Upper lobe of right lung (tissue), 1 donor: Measurements from ENCODE around the gene ADCY3. TPM values are rescaled to one million over a fixed set of nuclear protein-coding genes. Genes with fewer than 3 reads are reported as not detected.

Experiments used
- ATAC-seq: fragments of 200-7000 bp; cut with Tn5 transposase; one replicate; pipeline ENCODE4 v1.9.1; 2020; ENCODE audit warnings: mild to moderate bottlenecking, moderate library complexity
- DNase-seq: peaks from one replicate; pipeline ENCODE4 v3.0.0-alpha.2; 2020
- H3K27ac ChIP-seq: fragments of 200-600 bp; one replicate; pipeline ENCODE4 v1.8.0; 2022
- H3K27me3 ChIP-seq: fragments of 200-600 bp; one replicate; pipeline ENCODE4 v1.8.0; 2022; ENCODE audit warnings: mild to moderate bottlenecking
- H3K36me3 ChIP-seq: fragments of 200-600 bp; one replicate; pipeline ENCODE4 v1.8.0; 2022
- H3K4me1 ChIP-seq: fragments of 200-600 bp; one replicate; pipeline ENCODE4 v1.8.0; 2022
- H3K4me3 ChIP-seq: fragments of 200-600 bp; one replicate; pipeline ENCODE4 v1.8.0; 2022; ENCODE audit warnings: mild to moderate bottlenecking
- H3K9me3 ChIP-seq: fragments of 200-600 bp; one replicate; pipeline ENCODE4 v1.8.0; 2022
- intact Hi-C: fragments of 100-400 bp; cut with DNase I; formaldehyde crosslinking; loops from one replicate; pipeline ENCODE4 v1.11.0; 2022
- total RNA-seq: library from RNA; stranded (reverse); fragmentation: NEBNext Ultra II Directional; extraction: Animal tissue kit (Norgen Biotek cat#: 25700); gene quantifications from one replicate; pipeline ENCODE4 v1.2.1, GENCODE V29; 2021
- TF ChIP-seq, protein P1 (sequence below): fragments of 200-600 bp; IDR thresholded peaks from one replicate; pipeline ENCODE4 v1.8.0; 2022; ENCODE audit warnings: antibody characterized with exemption
- donor health status: DM: no; HTN: yes; CAD: no; lungs with severe emphysema.

ADCY3 gene
- total RNA-seq, 1 donor from 2014 or later: 37.0 TPM

DNA sequence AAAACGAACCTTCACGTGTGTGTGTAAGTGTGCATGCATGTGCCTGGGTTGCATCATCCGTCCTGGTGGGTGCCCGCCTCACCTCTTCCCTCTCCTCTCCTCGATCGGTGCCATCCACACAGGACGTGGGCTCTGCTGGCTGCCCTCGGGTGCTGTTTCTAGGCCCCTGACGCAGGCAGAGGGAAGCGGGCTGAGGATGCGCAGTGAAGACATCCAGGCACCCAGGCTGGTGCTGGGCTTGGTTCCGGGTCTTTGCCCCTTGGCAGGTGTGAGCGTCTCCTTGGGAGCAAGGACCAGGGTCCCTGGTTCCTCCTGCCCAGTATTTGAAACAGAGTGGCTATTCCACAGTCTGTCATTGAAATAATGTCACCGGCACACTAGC, 6.2 kb upstream of the ADCY3 start:
- Histone ChIP-seq H3K36me3 (no peaks in the 10 kb centered on the region), H3K27me3 (no peaks in the 10 kb centered on the region), H3K4me1 (peaks cover 13% of the 10 kb centered on the region), H3K9me3 (no peaks in the 10 kb centered on the region), H3K27ac (no peak overlapping the region), H3K4me3 (peak overlapping the region; percentile 25)
- intact Hi-C loops: no loop called here
- TF ChIP-seq, protein P1, sequence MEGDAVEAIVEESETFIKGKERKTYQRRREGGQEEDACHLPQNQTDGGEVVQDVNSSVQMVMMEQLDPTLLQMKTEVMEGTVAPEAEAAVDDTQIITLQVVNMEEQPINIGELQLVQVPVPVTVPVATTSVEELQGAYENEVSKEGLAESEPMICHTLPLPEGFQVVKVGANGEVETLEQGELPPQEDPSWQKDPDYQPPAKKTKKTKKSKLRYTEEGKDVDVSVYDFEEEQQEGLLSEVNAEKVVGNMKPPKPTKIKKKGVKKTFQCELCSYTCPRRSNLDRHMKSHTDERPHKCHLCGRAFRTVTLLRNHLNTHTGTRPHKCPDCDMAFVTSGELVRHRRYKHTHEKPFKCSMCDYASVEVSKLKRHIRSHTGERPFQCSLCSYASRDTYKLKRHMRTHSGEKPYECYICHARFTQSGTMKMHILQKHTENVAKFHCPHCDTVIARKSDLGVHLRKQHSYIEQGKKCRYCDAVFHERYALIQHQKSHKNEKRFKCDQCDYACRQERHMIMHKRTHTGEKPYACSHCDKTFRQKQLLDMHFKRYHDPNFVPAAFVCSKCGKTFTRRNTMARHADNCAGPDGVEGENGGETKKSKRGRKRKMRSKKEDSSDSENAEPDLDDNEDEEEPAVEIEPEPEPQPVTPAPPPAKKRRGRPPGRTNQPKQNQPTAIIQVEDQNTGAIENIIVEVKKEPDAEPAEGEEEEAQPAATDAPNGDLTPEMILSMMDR: no peak
- no peak for ATAC-seq
- no peak for DNase-seq

DNA sequence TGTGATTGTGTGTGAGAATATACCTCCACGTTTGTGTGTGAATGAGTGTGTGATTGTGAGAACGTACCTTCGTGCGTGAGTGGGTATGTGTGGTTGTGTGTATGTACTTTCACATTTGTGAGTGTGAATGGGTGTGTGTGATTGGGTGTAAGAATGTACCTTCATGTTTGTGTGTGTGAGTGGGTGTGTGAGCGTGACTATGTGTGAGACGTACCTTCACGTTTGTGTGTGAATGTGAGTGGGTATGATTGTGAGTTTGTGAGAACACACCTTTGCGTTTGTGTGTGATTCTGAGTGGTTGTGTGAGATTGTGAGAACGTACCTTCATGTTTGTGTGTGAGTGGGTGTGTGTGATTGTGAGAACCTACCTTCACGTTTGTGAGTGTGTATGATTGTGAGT, 5.8 kb upstream of the ADCY3 start:
- Histone ChIP-seq H3K4me3 (no peak overlapping the region), H3K27ac (no peak overlapping the region), H3K36me3 (no peaks in the 10 kb centered on the region), H3K9me3 (no peaks in the 10 kb centered on the region), H3K27me3 (no peaks in the 10 kb centered on the region), H3K4me1 (peaks cover 13% of the 10 kb centered on the region)
- TF ChIP-seq, protein P1: no peak
- ATAC-seq (no peak), DNase-seq (no peak)
- intact Hi-C loops: no loop called here

DNA sequence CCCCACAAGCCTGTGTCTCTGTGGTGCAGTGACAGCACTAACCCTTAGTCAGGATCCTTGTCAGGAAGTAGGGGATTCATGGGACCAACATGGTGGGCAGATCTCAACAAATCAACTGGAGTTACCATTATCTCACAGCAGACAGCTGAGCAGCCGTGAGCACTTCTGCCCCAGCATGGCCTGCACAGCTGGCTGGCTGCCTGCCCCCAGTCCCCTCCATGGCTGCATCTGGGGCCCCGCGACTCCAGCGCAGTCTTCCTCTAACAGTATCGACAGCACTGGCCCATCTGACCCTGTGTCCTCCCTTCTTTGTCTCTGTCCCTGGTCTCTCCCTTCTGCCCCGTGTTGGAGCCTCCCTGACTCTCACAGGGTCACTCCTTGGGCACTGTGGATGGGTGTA, 4.7 kb upstream of the ADCY3 start:
- Histone ChIP-seq H3K4me1 (peaks cover 13% of the 10 kb centered on the region), H3K27ac (no peak overlapping the region), H3K9me3 (no peaks in the 10 kb centered on the region), H3K27me3 (no peaks in the 10 kb centered on the region), H3K4me3 (no peak overlapping the region), H3K36me3 (no peaks in the 10 kb centered on the region)
- ATAC-seq (no peak), DNase-seq (no peak)
- TF ChIP-seq, protein P1: no peak
- intact Hi-C loops: no loop called here

DNA sequence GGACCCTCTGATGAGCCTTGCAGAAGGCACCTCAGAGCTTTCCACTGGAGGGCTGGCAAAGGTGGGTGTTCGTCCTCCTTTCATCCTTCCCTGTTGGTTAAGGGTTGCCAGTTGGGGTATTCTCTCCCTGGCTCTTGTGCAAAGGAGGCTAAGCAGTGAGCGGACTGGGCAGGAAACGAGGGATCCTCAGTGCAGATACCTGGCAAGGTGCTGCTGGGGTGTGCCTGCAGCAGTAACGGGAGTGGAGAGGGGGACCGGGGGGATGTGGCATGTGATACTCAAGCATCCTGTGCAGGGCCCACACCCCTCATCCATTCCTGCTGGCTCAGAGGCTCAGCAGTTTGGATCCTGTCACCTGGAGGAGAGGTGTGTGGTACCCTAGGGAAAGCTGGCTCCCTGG, 4.2 kb upstream of the ADCY3 start:
- no peak for ATAC-seq
- intact Hi-C loops: no loop called here
- no peak overlapping the region for H3K4me3 ChIP-seq

DNA sequence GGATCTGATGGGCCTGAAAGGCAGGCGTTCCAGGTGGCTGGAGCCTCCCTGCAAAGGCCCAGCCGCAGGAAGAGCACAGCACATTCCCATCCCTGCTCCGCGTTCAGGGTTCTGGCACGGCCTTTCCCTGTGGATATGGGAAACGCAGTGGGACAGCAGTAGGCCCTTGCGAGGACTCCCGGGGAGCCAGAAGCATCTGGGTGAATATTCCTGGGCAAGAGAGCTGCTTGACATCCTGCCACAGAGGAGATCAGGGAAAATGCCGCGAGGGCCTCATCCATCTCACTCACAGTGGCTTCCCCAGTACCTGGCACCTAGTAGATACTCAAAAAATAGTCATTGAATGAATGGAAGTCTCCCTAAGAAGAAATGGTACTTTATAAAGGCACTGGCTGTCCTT, 3.1 kb upstream of the ADCY3 start:
- H3K9me3 ChIP-seq: no peaks in the 10 kb centered on the region
- no peaks in the 10 kb centered on the region for H3K27me3 ChIP-seq
- intact Hi-C loops: no loop called here
- TF ChIP-seq, protein P1: no peak
- H3K4me3 ChIP-seq: no peak overlapping the region
- peaks cover 19% of the 10 kb centered on the region for H3K4me1 ChIP-seq
- no peak overlapping the region for H3K27ac ChIP-seq
- no peak for DNase-seq
- ATAC-seq: no peak
- H3K36me3 ChIP-seq: no peaks in the 10 kb centered on the region

More for the DNA sequence above, 4.2 kb upstream of the ADCY3 start:
- Histone ChIP-seq H3K9me3 (no peaks in the 10 kb centered on the region), H3K27me3 (no peaks in the 10 kb centered on the region), H3K4me1 (peaks cover 13% of the 10 kb centered on the region), H3K27ac (no peak overlapping the region), H3K36me3 (no peaks in the 10 kb centered on the region)
- TF ChIP-seq, protein P1: no peak
- no peak for DNase-seq

DNA sequence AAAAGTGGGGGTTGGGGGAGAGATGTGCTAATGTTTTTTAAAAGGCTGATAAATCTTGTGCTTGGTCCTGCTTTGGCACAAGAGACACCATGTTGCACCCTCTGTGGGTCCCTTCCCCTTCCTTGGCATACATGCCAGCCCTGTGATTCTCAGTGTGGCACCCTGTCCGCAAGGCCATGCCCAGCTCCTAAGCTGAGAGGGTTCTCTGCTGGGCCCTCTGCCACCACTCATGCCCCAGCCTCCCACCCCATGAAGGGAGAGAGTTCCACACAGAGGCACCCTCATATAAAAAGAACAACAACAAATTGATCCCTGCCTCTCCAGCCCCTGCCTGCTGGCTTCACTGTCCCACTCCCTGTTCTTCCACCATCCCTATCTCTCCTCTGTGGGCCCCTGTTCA, 2.5 kb upstream of the ADCY3 start:
- Histone ChIP-seq H3K27ac (no peak overlapping the region), H3K4me1 (peaks cover 19% of the 10 kb centered on the region), H3K27me3 (no peaks in the 10 kb centered on the region), H3K36me3 (no peaks in the 10 kb centered on the region), H3K9me3 (no peaks in the 10 kb centered on the region), H3K4me3 (no peak overlapping the region)
- intact Hi-C loops: no loop called here
- no peak for DNase-seq
- TF ChIP-seq, protein P1: no peak
- no peak for ATAC-seq
